Neural progenitor cell (in vitro differentiated cells): ENCODE measurements around the gene PPP2R5C. TPM values are rescaled to one million over a fixed set of nuclear protein-coding genes. Genes with fewer than 3 reads are reported as not detected.

Experiments used
- DNase-seq: peaks from one replicate; pipeline ENCODE4 v3.0.0-alpha.2; 2016; ENCODE audit warnings: low spot score
- H2AFZ ChIP-seq: fragments of 200-600 bp; sonication (generic); replicated peaks from 2 replicates; pipeline ENCODE4 v1.6.1; 2016; ENCODE audit warnings: antibody characterized with exemption
- H3F3A ChIP-seq: fragments of 200-600 bp; sonication (generic); 2 replicates; pipeline ENCODE4 v1.6.1; 2016; ENCODE audit warnings: antibody characterized with exemption, low read depth
- H3K27ac ChIP-seq: fragments of 200-600 bp; sonication (generic); 2 replicates; pipeline ENCODE4 v1.5.1; 2016; ENCODE audit warnings: mild to moderate bottlenecking
- H3K27me3 ChIP-seq: fragments of 200-600 bp; sonication (generic); 2 replicates; pipeline ENCODE4 v1.6.1; 2016; ENCODE audit warnings: mild to moderate bottlenecking, moderate library complexity
- H3K36me3 ChIP-seq: fragments of 200-600 bp; sonication (generic); 2 replicates; pipeline ENCODE4 v1.5.1; 2016
- H3K4me1 ChIP-seq: fragments of 200-600 bp; sonication (generic); 2 replicates; pipeline ENCODE4 v1.6.1; 2016; ENCODE audit warnings: mixed run types
- H3K4me2 ChIP-seq: fragments of 200-600 bp; sonication (generic); 2 replicates; pipeline ENCODE4 v1.6.1; 2016
- H3K4me3 ChIP-seq: fragments of 200-600 bp; sonication (generic); 2 replicates; pipeline ENCODE4 v1.5.1; 2016
- H3K79me2 ChIP-seq: fragments of 200-600 bp; sonication (generic); 2 replicates; pipeline ENCODE4 v1.6.1; 2016; ENCODE audit warnings: low read depth
- H3K9ac ChIP-seq: fragments of 200-600 bp; sonication (generic); 2 replicates; pipeline ENCODE4 v1.6.1; 2016
- H3K9me3 ChIP-seq: fragments of 200-600 bp; sonication (generic); 2 replicates; pipeline ENCODE4 v1.5.1; 2016; ENCODE audit warnings: low read depth
- H4K20me1 ChIP-seq: fragments of 200-600 bp; sonication (generic); 2 replicates; pipeline ENCODE4 v1.6.1; 2016; ENCODE audit warnings: low read depth
- H3K27ac Mint-ChIP-seq: 3 replicates; pipeline ENCODE4 v1.8.0; 2021; ENCODE audit warnings: mixed read lengths
- H3K27me3 Mint-ChIP-seq: 2 replicates; pipeline ENCODE4 v1.8.0; 2022; ENCODE audit warnings: low read depth, mild to moderate bottlenecking, inconsistent platforms, moderate library complexity, mixed read lengths; ENCODE audit not compliant: insufficient read depth
- H3K36me3 Mint-ChIP-seq: 3 replicates; pipeline ENCODE4 v1.8.0; 2021; ENCODE audit warnings: mixed read lengths
- H3K4me1 Mint-ChIP-seq: 3 replicates; pipeline ENCODE4 v1.8.0; 2021; ENCODE audit warnings: mixed read lengths
- H3K4me3 Mint-ChIP-seq: 3 replicates; pipeline ENCODE4 v1.8.0; 2021; ENCODE audit warnings: mild to moderate bottlenecking, moderate library complexity, mixed read lengths
- H3K9me3 Mint-ChIP-seq: 3 replicates; pipeline ENCODE4 v1.8.0; 2020; ENCODE audit warnings: mixed read lengths
- CTCF ChIP-seq: fragments of 200-600 bp; sonication (generic); IDR thresholded peaks from 2 replicates; pipeline ENCODE4 v1.5.1; 2017; ENCODE audit warnings: antibody characterized with exemption, mild to moderate bottlenecking
- EZH2 ChIP-seq: fragments of 200-600 bp; sonication (generic); IDR thresholded peaks from 2 replicates; pipeline ENCODE4 v1.6.1; 2017; ENCODE audit warnings: antibody characterized with exemption, mild to moderate bottlenecking, moderate library complexity
- EZH2phosphoT487 ChIP-seq: fragments of 200-600 bp; sonication (generic); IDR thresholded peaks from 2 replicates; pipeline ENCODE4 v1.6.1; 2017; ENCODE audit warnings: antibody characterized with exemption
- total RNA-seq: library from RNA; depleted of rRNA; stranded (reverse); fragments of >200 nt; gene quantifications from 2 replicates; pipeline ENCODE4 v1.2.3, GENCODE V29; 2015; ENCODE audit warnings: low replicate concordance

PPP2R5C gene
- total RNA-seq, 1 donor from 2014 or later, result 183 TPM

- H3K36me3 ChIP-seq, result peaks cover 8% of the 10 kb centered on the region
- no peaks in the 10 kb centered on the region for H3K4me1 ChIP-seq
- no peak overlapping the region for H3K4me2 ChIP-seq
- TF ChIP-seq CTCF, result no peak
- TF ChIP-seq EZH2phosphoT487, result no peak
- no peak for TF ChIP-seq EZH2
- no peak overlapping the region for H3K4me3 ChIP-seq
- H3K79me2 ChIP-seq, result no peaks in the 10 kb centered on the region
- DNase-seq, result no peak
- H3F3A ChIP-seq, result no peaks in the 10 kb centered on the region
- no peak overlapping the region for H3K9ac ChIP-seq
- H4K20me1 ChIP-seq, result no peaks in the 10 kb centered on the region
- H3K27me3 ChIP-seq, result no peaks in the 10 kb centered on the region
- H3K9me3 ChIP-seq, result no peaks in the 10 kb centered on the region
- H3K4me3 Mint-ChIP-seq, result no peak overlapping the region
- no peak overlapping the region for H3K27ac ChIP-seq
- peaks cover 24% of the 10 kb centered on the region for H3K36me3 Mint-ChIP-seq
- H3K4me1 Mint-ChIP-seq, result no peaks in the 10 kb centered on the region
- no peak overlapping the region for H2AFZ ChIP-seq
- H3K27me3 Mint-ChIP-seq, result no peaks in the 10 kb centered on the region
- no peak overlapping the region for H3K27ac Mint-ChIP-seq
- no peaks in the 10 kb centered on the region for H3K9me3 Mint-ChIP-seq
Observed at GRCh38 chr14:101909371-101910096, 148.0 kb downstream of the PPP2R5C start.

- Histone ChIP-seq H2AFZ (no peak overlapping the region), H3K4me2 (no peak overlapping the region), H4K20me1 (no peaks in the 10 kb centered on the region), H3K4me3 (no peak overlapping the region), H3K27me3 (no peaks in the 10 kb centered on the region), H3K27ac (no peak overlapping the region), H3K4me1 (peaks cover 9% of the 10 kb centered on the region), H3K79me2 (no peaks in the 10 kb centered on the region), H3K36me3 (peaks cover 8% of the 10 kb centered on the region), H3K9ac (no peak overlapping the region), H3F3A (peaks cover 5% of the 10 kb centered on the region), H3K9me3 (no peaks in the 10 kb centered on the region)
- TF ChIP-seq EZH2phosphoT487 (no peak), EZH2 (no peak), CTCF (no peak)
- Mint-ChIP-seq H3K4me1 (peaks cover 23% of the 10 kb centered on the region), H3K9me3 (no peaks in the 10 kb centered on the region), H3K36me3 (peaks cover 15% of the 10 kb centered on the region), H3K4me3 (no peak overlapping the region), H3K27ac (no peak overlapping the region), H3K27me3 (peaks cover 7% of the 10 kb centered on the region)
- DNase-seq, result no peak
Observed at GRCh38 chr14:101912841-101913240, 151.3 kb downstream of the PPP2R5C start.

- Mint-ChIP-seq H3K4me3 (no peak overlapping the region), H3K36me3 (peaks cover 11% of the 10 kb centered on the region), H3K27me3 (peaks cover 7% of the 10 kb centered on the region), H3K9me3 (no peaks in the 10 kb centered on the region), H3K4me1 (peaks cover 32% of the 10 kb centered on the region), H3K27ac (no peak overlapping the region)
- H3K36me3 ChIP-seq, result peaks cover 8% of the 10 kb centered on the region
- TF ChIP-seq CTCF (no peak), EZH2phosphoT487 (no peak), EZH2 (no peak)
- no peak overlapping the region for H2AFZ ChIP-seq
- no peak overlapping the region for H3K4me2 ChIP-seq
- H3K4me3 ChIP-seq, result no peak overlapping the region
- H3K27me3 ChIP-seq, result no peaks in the 10 kb centered on the region
- no peaks in the 10 kb centered on the region for H4K20me1 ChIP-seq
- H3K27ac ChIP-seq, result no peak overlapping the region
- no peak overlapping the region for H3K9ac ChIP-seq
- H3K4me1 ChIP-seq, result peaks cover 17% of the 10 kb centered on the region
- DNase-seq, result no peak
- H3K9me3 ChIP-seq, result no peaks in the 10 kb centered on the region
- no peaks in the 10 kb centered on the region for H3K79me2 ChIP-seq
- H3F3A ChIP-seq, result peaks cover 8% of the 10 kb centered on the region
Observed at GRCh38 chr14:101914083-101914482, 152.6 kb downstream of the PPP2R5C start.
